H9 (cell line): ENCODE measurements around the gene MTHFD1L. TPM values are rescaled to one million over a fixed set of nuclear protein-coding genes. Genes with fewer than 3 reads are reported as not detected.

Experiments
- DNase-seq: peaks from one replicate; pipeline ENCODE4 v3.0.0-alpha.2; 2017
- H2AFZ ChIP-seq: one replicate; pipeline ENCODE4 v1.6.1; 2013; ENCODE audit warnings: mild to moderate bottlenecking, low read length, control low read depth, moderate library complexity
- H2AK5ac ChIP-seq: 2 replicates; pipeline ENCODE4 v1.6.1; 2013; ENCODE audit warnings: low read length, control low read depth, mixed read lengths; ENCODE audit not compliant: insufficient read length
- H2BK120ac ChIP-seq: one replicate; pipeline ENCODE4 v1.6.1; 2013; ENCODE audit warnings: low read depth, mild to moderate bottlenecking, low read length, control low read depth, inconsistent platforms; ENCODE audit not compliant: poor library complexity, severe bottlenecking
- H2BK12ac ChIP-seq: 2 replicates; pipeline ENCODE4 v1.6.1; 2013; ENCODE audit warnings: low read length, control low read depth, mixed read lengths, low read depth; ENCODE audit not compliant: insufficient read length
- H2BK15ac ChIP-seq: 2 replicates; pipeline ENCODE4 v1.6.1; 2013; ENCODE audit warnings: low read depth, low read length, control low read depth
- H2BK20ac ChIP-seq: one replicate; pipeline ENCODE4 v1.6.1; 2013; ENCODE audit warnings: low read depth, mild to moderate bottlenecking, low read length, control low read depth, inconsistent platforms; ENCODE audit not compliant: poor library complexity, severe bottlenecking
- H2BK5ac ChIP-seq: 2 replicates; pipeline ENCODE4 v1.6.1; 2013; ENCODE audit warnings: low read length, control low read depth, mixed read lengths; ENCODE audit not compliant: insufficient read length
- H3K14ac ChIP-seq: 2 replicates; pipeline ENCODE4 v1.6.1; 2013; ENCODE audit warnings: low read length, control low read depth; ENCODE audit not compliant: insufficient read depth
- H3K18ac ChIP-seq: 2 replicates; pipeline ENCODE4 v1.6.1; 2013; ENCODE audit warnings: low read depth, mild to moderate bottlenecking, mixed read lengths, low read length, control low read depth; ENCODE audit not compliant: insufficient read length
- H3K23ac ChIP-seq: 2 replicates; pipeline ENCODE4 v1.6.1; 2013; ENCODE audit warnings: low read length, control low read depth, mixed read lengths, low read depth; ENCODE audit not compliant: insufficient read length
- H3K23me2 ChIP-seq: 2 replicates; pipeline ENCODE4 v1.6.1; 2013; ENCODE audit warnings: low read depth, mild to moderate bottlenecking, mixed read lengths, low read length, control low read depth; ENCODE audit not compliant: insufficient read length, poor library complexity, severe bottlenecking
- H3K27ac ChIP-seq: 2 replicates; pipeline ENCODE4 v1.5.1; 2013; ENCODE audit warnings: low read length, control low read depth, mixed read lengths, low read depth; ENCODE audit not compliant: insufficient read length
- H3K27me3 ChIP-seq: 2 replicates; pipeline ENCODE4 v1.6.1; 2013; ENCODE audit warnings: low read length, control low read depth, inconsistent platforms; ENCODE audit not compliant: insufficient read depth
- H3K4ac ChIP-seq: 2 replicates; pipeline ENCODE4 v1.6.1; 2013; ENCODE audit warnings: low read depth, mild to moderate bottlenecking, control low read depth, inconsistent platforms, low read length, moderate library complexity
- H3K4me1 ChIP-seq: 2 replicates; pipeline ENCODE4 v1.6.1; 2013; ENCODE audit warnings: low read length, control low read depth, inconsistent platforms; ENCODE audit not compliant: insufficient read depth
- H3K4me2 ChIP-seq: 2 replicates; pipeline ENCODE4 v1.6.1; 2013; ENCODE audit warnings: low read length, control low read depth, mixed read lengths; ENCODE audit not compliant: insufficient read length, insufficient read depth
- H3K56ac ChIP-seq: 2 replicates; pipeline ENCODE4 v1.6.1; 2013; ENCODE audit warnings: low read depth, mild to moderate bottlenecking, mixed read lengths, low read length, control low read depth; ENCODE audit not compliant: insufficient read length
- H3K79me1 ChIP-seq: 2 replicates; pipeline ENCODE4 v1.6.1; 2013; ENCODE audit warnings: low read depth, mild to moderate bottlenecking, moderate library complexity, low read length, control low read depth, inconsistent platforms; ENCODE audit not compliant: insufficient read depth, poor library complexity, severe bottlenecking
- H3K79me2 ChIP-seq: 2 replicates; pipeline ENCODE4 v1.6.1; 2013; ENCODE audit warnings: low read length, control low read depth, inconsistent platforms; ENCODE audit not compliant: insufficient read depth
- H3K9ac ChIP-seq: 2 replicates; pipeline ENCODE4 v1.6.1; 2013; ENCODE audit warnings: low read length, control low read depth, mixed read lengths; ENCODE audit not compliant: insufficient read length; ENCODE audit errors: extremely low read depth
- H3K9me3 ChIP-seq: one replicate; pipeline ENCODE4 v1.6.1; 2013; ENCODE audit warnings: low read depth, low read length, inconsistent platforms; ENCODE audit not compliant: control insufficient read depth
- H3T11ph ChIP-seq: one replicate; pipeline ENCODE4 v1.6.1; 2013; ENCODE audit warnings: mild to moderate bottlenecking, low read length, control low read depth, inconsistent platforms
- H4K20me1 ChIP-seq: one replicate; pipeline ENCODE4 v1.6.1; 2013; ENCODE audit not compliant: control insufficient read depth, insufficient read length, insufficient read depth
- H4K5ac ChIP-seq: 2 replicates; pipeline ENCODE4 v1.6.1; 2013; ENCODE audit warnings: low read depth, mild to moderate bottlenecking, mixed read lengths, low read length, control low read depth; ENCODE audit not compliant: insufficient read length
- H4K8ac ChIP-seq: replicated peaks from 2 replicates; pipeline ENCODE4 v1.6.1; 2013; ENCODE audit warnings: low read length, control low read depth, mixed read lengths, low read depth; ENCODE audit not compliant: insufficient read length
- H4K91ac ChIP-seq: 2 replicates; pipeline ENCODE4 v1.6.1; 2013; ENCODE audit warnings: low read depth, mild to moderate bottlenecking, moderate library complexity, mixed read lengths, low read length, control low read depth; ENCODE audit not compliant: insufficient read length
- H3K27ac Mint-ChIP-seq, 3 experiments: 2 replicates in 2 of 3; 3 replicates in 1 of 3; pipeline ENCODE4 v1.8.0; 2020 to 2021; ENCODE audit warnings: mixed read lengths in 3 of 3, mild to moderate bottlenecking in 1 of 3, moderate library complexity in 1 of 3
- H3K27me3 Mint-ChIP-seq: 2 replicates; pipeline ENCODE4 v1.8.0; 2021; ENCODE audit warnings: low read depth, mild to moderate bottlenecking, moderate library complexity, mixed read lengths
- H3K36me3 Mint-ChIP-seq, 3 experiments: 2 replicates in 2 of 3; 3 replicates in 1 of 3; pipeline ENCODE4 v1.8.0; 2020 to 2021; ENCODE audit warnings: low read depth in 3 of 3, mixed read lengths in 3 of 3; ENCODE audit not compliant: insufficient read depth in 1 of 3
- H3K4me1 Mint-ChIP-seq, 2 experiments: 2 replicates each; pipeline ENCODE4 v1.8.0; 2020; ENCODE audit warnings: mixed read lengths in 2 of 2
- H3K4me3 Mint-ChIP-seq, 2 experiments: 2 replicates in 1 of 2; 3 replicates in 1 of 2; pipeline ENCODE4 v1.8.0; 2020 to 2021; ENCODE audit warnings: mild to moderate bottlenecking in 2 of 2, mixed read lengths in 2 of 2, moderate library complexity in 1 of 2
- H3K9me3 Mint-ChIP-seq, 2 experiments: 2 replicates in 1 of 2; 3 replicates in 1 of 2; pipeline ENCODE4 v1.8.0; 2020; ENCODE audit warnings: mild to moderate bottlenecking in 2 of 2, mixed read lengths in 2 of 2, moderate library complexity in 1 of 2
- WGBS: extraction: QIAGEN DNeasy Blood & Tissue Kit; methylation state at CpG from one replicate; pipeline ENCODE4 v1.1.7; 2013; ENCODE audit warnings: missing lambda C conversion rate, low lambda C conversion rate, mixed read lengths; ENCODE audit not compliant: insufficient read length; ENCODE audit errors: extremely low coverage; 5-methylcytosine and 5-hydroxymethylcytosine counted together
- total RNA-seq: library from RNA; stranded (reverse); gene quantifications from 2 replicates; pipeline ENCODE4 v1.2.1, GENCODE V29; 2021
- TF ChIP-seq, protein P1 (sequence below): fragments of 200-600 bp; sonication (generic); conservative IDR thresholded peaks from 3 replicates; pipeline ENCODE4 v1.8.0; 2021; ENCODE audit warnings: antibody characterized with exemption, mild to moderate bottlenecking

MTHFD1L gene
- total RNA-seq, 1 experiment from 2014 or later: 90.2 TPM

GRCh38 chr6:151078655-151079054 is 213.2 kb downstream of the MTHFD1L start:
- H3K9ac ChIP-seq: no peak overlapping the region
- no peak overlapping the region for H3K4ac ChIP-seq
- no peak overlapping the region for H2AK5ac ChIP-seq
- H4K20me1 ChIP-seq: no peaks in the 10 kb centered on the region
- H3K9me3 Mint-ChIP-seq: no peaks in the 10 kb centered on the region; a peak in 2 of 5 replicates
- peaks cover 10 to 25% (median 13%) of the 10 kb centered on the region in 3 experiments for H3K36me3 Mint-ChIP-seq
- no peak overlapping the region for H2BK5ac ChIP-seq
- peaks cover 5 to 6% of the 10 kb centered on the region in 2 experiments; a peak in 3 of 4 replicates for H3K4me1 Mint-ChIP-seq
- H2BK20ac ChIP-seq: no peak overlapping the region
- TF ChIP-seq, protein P1, sequence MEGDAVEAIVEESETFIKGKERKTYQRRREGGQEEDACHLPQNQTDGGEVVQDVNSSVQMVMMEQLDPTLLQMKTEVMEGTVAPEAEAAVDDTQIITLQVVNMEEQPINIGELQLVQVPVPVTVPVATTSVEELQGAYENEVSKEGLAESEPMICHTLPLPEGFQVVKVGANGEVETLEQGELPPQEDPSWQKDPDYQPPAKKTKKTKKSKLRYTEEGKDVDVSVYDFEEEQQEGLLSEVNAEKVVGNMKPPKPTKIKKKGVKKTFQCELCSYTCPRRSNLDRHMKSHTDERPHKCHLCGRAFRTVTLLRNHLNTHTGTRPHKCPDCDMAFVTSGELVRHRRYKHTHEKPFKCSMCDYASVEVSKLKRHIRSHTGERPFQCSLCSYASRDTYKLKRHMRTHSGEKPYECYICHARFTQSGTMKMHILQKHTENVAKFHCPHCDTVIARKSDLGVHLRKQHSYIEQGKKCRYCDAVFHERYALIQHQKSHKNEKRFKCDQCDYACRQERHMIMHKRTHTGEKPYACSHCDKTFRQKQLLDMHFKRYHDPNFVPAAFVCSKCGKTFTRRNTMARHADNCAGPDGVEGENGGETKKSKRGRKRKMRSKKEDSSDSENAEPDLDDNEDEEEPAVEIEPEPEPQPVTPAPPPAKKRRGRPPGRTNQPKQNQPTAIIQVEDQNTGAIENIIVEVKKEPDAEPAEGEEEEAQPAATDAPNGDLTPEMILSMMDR: no peak
- no peaks in the 10 kb centered on the region for H3K79me2 ChIP-seq
- H4K91ac ChIP-seq: no peak overlapping the region
- H2BK15ac ChIP-seq: no peak overlapping the region
- H4K5ac ChIP-seq: no peak overlapping the region
- peak overlapping the region in 1 of 3 experiments; percentile 59; a peak in 1 of 7 replicates for H3K27ac Mint-ChIP-seq
- no peak overlapping the region for H3K4me3 Mint-ChIP-seq
- H4K8ac ChIP-seq: no peak overlapping the region
- H3K56ac ChIP-seq: no peak overlapping the region
- no peak overlapping the region for H3K27ac ChIP-seq
- no peak overlapping the region for H2BK12ac ChIP-seq
- no peak overlapping the region for H3K14ac ChIP-seq
- H3K27me3 Mint-ChIP-seq: no peaks in the 10 kb centered on the region
- no peak for DNase-seq
- H2BK120ac ChIP-seq: no peak overlapping the region
- peak overlapping the region; percentile 19 for H3K18ac ChIP-seq
- no peaks in the 10 kb centered on the region for H3K9me3 ChIP-seq
- no peaks in the 10 kb centered on the region for H3K79me1 ChIP-seq
- no peaks in the 10 kb centered on the region for H3K27me3 ChIP-seq
- WGBS: no CpG with 5 or more reads among the region's 6 CpGs
- no peak overlapping the region for H3T11ph ChIP-seq
- no peaks in the 10 kb centered on the region for H3K4me1 ChIP-seq
- no peaks in the 10 kb centered on the region for H3K23me2 ChIP-seq
- no peak overlapping the region for H3K4me2 ChIP-seq
- H2AFZ ChIP-seq: no peak overlapping the region
- H3K23ac ChIP-seq: no peak overlapping the region
